Neutrophil (primary cell): ENCODE results near the gene CLNK.

Experiments used
- H3K27ac ChIP-seq: fragments of 200-600 bp; sonication (generic); 2 replicates; pipeline ENCODE4 v1.5.1; 2016; ENCODE audit warnings: mild to moderate bottlenecking, moderate library complexity
- H3K27me3 ChIP-seq: fragments of 200-600 bp; sonication (generic); 2 replicates; pipeline ENCODE4 v1.6.0; 2016; ENCODE audit warnings: mild to moderate bottlenecking
- H3K36me3 ChIP-seq: fragments of 200-600 bp; sonication (generic); 2 replicates; pipeline ENCODE4 v1.5.1; 2017
- H3K4me1 ChIP-seq, 2 experiments: fragments of 200-600 bp in 1 of 2; sonication (generic) in 1 of 2; 1 replicate in 1 of 2; 2 replicates in 1 of 2; pipeline versions ENCODE4 v1.5.1 to v1.6.1; 2013 to 2016; ENCODE audit warnings: low read depth in 1 of 2, low read length in 1 of 2, mild to moderate bottlenecking in 1 of 2, moderate library complexity in 1 of 2; ENCODE audit not compliant: control insufficient read depth in 1 of 2, insufficient read depth in 1 of 2
- H3K4me3 ChIP-seq, 2 experiments: fragments of 200-600 bp in 1 of 2; sonication (generic) in 1 of 2; 1 replicate in 1 of 2; 2 replicates in 1 of 2; pipeline ENCODE4 v1.5.1; 2013 to 2016; ENCODE audit warnings: low read depth in 1 of 2, low read length in 1 of 2, mild to moderate bottlenecking in 1 of 2, moderate library complexity in 1 of 2
- H3K9me3 ChIP-seq: fragments of 200-600 bp; sonication (generic); 2 replicates; pipeline ENCODE4 v1.5.1; 2016
- TF ChIP-seq, protein P1 (sequence below): fragments of 200-600 bp; sonication (generic); IDR thresholded peaks from 2 replicates; pipeline ENCODE4 v1.5.1; 2016; ENCODE audit warnings: antibody characterized with exemption

The CLNK gene

DNA sequence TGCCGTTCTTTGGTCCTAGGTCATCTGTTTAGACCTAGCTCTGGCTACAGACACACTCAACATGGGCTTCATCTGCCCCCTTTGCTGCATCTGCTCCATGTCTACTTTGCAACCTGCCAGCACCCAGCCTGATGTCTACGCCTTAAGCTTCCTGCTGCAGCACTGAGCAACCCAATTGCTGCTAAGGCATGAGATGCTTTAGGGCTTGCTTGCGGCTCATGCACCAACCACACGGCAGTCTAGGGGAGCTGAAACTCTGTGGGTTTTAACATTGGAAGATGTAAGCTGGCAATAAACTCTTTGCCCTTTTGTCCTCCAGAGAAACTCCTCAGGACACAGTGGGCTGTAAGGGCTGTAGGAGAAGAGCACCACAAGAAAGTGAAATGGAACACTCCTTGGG, 11.7 kb upstream of the CLNK start:
- Histone ChIP-seq H3K36me3 (no peaks in the 10 kb centered on the region), H3K27ac (no peak overlapping the region), H3K27me3 (no peaks in the 10 kb centered on the region), H3K4me1 (no peaks in the 10 kb centered on the region), H3K9me3 (no peaks in the 10 kb centered on the region), H3K4me3 (no peak overlapping the region)
- TF ChIP-seq, protein P1, sequence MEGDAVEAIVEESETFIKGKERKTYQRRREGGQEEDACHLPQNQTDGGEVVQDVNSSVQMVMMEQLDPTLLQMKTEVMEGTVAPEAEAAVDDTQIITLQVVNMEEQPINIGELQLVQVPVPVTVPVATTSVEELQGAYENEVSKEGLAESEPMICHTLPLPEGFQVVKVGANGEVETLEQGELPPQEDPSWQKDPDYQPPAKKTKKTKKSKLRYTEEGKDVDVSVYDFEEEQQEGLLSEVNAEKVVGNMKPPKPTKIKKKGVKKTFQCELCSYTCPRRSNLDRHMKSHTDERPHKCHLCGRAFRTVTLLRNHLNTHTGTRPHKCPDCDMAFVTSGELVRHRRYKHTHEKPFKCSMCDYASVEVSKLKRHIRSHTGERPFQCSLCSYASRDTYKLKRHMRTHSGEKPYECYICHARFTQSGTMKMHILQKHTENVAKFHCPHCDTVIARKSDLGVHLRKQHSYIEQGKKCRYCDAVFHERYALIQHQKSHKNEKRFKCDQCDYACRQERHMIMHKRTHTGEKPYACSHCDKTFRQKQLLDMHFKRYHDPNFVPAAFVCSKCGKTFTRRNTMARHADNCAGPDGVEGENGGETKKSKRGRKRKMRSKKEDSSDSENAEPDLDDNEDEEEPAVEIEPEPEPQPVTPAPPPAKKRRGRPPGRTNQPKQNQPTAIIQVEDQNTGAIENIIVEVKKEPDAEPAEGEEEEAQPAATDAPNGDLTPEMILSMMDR = no peak

DNA sequence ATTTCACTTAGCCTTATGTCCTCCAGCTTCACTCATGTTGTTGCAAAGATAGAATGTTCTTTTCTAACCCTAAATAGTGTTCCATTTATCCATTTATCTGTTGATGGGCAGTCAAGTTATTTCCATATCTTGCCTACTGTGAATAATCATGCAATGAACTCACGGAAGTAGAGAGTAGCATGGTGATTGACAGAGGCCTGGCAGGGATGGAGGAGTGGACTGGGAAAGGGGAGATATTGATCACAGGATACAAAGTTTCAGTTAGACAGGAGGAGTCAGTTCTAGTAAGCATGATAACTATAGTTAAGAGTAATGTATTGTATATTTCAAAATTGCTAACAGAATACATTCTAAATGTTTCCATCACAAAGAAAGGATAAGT, 10.3 kb upstream of the CLNK start:
- no peak overlapping the region for H3K4me3 ChIP-seq
- TF ChIP-seq, protein P1 = no peak
- H3K36me3 ChIP-seq = no peaks in the 10 kb centered on the region

DNA sequence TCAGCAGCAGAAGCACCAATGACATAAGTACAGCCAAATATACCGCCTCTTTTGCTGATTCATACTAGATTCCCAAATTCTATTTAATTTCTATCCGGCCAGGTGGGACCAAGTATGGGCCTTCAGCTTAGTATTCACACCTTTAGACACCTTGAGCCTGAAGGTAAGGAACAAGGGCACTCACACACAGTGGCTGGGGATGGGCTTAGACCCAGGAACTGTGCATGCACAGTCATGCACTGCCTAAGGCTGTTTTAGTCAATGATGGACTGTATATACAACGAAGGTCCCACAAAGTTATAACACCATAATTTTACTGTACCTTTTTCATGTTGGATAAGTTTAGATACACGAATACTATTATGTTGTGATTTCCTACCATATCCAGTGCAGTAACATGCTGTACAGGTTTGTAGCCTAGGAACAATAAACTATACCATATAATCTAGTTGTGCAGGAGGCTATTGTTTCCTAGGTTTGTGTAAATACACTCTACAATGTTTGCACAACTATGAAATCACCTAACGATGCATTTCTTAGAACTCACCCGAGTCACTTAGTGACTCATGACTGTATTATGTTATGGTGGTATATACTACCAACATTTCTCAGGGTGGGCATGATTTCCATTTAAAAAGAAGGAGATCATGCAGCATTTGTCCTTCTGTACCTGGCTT, 9.7 kb upstream of the CLNK start:
- no peaks in the 10 kb centered on the region for H3K9me3 ChIP-seq
- H3K36me3 ChIP-seq = no peaks in the 10 kb centered on the region
- peaks cover 13 to 18% of the 10 kb centered on the region in 2 experiments for H3K4me1 ChIP-seq
- no peak overlapping the region for H3K27ac ChIP-seq
- H3K27me3 ChIP-seq = no peaks in the 10 kb centered on the region
- no peak overlapping the region for H3K4me3 ChIP-seq
- TF ChIP-seq, protein P1 = no peak

More for the DNA sequence above, 10.3 kb upstream of the CLNK start:
- no peaks in the 10 kb centered on the region for H3K27me3 ChIP-seq
- no peaks in the 10 kb centered on the region for H3K9me3 ChIP-seq
- peaks cover 10 to 13% of the 10 kb centered on the region in 2 experiments for H3K4me1 ChIP-seq
- H3K27ac ChIP-seq = no peak overlapping the region

DNA sequence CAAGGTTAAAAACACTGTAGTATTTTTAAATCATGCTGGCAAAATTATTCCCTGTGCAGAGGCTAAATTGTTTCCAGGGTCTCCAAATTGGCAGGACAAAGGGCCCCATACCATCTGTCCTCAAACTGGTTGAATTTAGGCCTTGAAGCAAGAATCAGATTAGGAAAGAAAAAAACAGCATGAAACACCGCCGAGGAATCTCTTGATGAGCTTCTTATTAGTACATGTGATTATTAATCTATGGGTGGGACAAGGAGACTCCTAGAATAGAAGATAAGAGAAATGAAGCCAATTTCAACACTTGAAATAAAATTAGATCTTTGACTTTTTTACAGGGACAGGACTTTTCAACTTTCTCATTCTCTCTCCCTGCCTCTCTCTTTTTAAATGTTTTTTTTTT, 7.1 kb upstream of the CLNK start:
- Histone ChIP-seq H3K4me3 (no peak overlapping the region), H3K9me3 (no peaks in the 10 kb centered on the region), H3K36me3 (no peaks in the 10 kb centered on the region), H3K27me3 (no peaks in the 10 kb centered on the region), H3K27ac (no peak overlapping the region), H3K4me1 (peaks cover 13 to 29% of the 10 kb centered on the region in 2 experiments)
- TF ChIP-seq, protein P1 = no peak

DNA sequence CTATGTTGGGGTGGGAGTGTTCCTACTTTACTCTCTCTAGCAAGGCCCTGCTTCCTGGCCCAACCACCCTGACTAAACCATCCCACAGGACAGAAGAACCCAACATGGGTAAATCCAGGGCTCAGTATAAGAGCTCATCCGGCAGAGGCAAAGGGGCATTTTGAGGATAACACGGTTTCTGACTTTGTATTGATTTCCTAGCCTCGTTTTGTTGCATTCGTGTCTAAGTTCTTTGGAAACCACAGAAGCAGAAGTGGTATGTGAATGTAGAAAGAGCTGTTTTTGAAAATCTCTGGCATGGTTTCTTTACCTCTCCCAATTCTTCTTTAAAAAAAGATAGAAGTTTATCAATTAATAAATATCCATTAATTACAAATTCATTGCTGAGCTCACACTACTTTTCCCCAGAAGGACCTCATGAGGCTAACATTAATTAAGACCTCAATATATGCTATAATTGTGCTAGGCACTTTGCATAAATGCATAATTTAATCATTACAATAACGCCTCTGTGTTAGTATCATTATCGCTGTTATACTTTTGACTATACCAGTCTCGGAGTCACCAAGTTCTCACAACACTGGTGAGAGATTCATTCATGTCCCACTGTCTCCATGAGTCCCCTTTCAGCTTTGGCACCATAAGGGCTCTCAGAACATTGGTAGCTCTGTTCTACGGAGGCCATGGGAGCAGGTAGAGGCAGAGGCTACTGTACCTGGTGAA, 5.8 kb upstream of the CLNK start:
- Histone ChIP-seq H3K36me3 (no peaks in the 10 kb centered on the region), H3K27ac (peak overlapping the region; percentile 77), H3K9me3 (no peaks in the 10 kb centered on the region), H3K27me3 (no peaks in the 10 kb centered on the region), H3K4me1 (peaks cover 13 to 29% of the 10 kb centered on the region in 2 experiments), H3K4me3 (no peak overlapping the region)
- TF ChIP-seq, protein P1 = no peak
